ENCODE measurements around the gene TYK2.

- TF ChIP-seq ZNF501 (tag by site-specific recombination; IDR thresholded peaks at IDR 0.05), result peak; percentile 15; the same call in 1 of the 2 replicates
- no peak for TF ChIP-seq ZNF311 (tag by site-specific recombination; IDR thresholded peaks at IDR 0.05; ENCODE audit: borderline replicate concordance)
- TF ChIP-seq CTCF (tag by site-specific recombination; IDR thresholded peaks at IDR 0.05), result no peak
- 0 out of 2 replicates have a peak, but pooled peaks have one; percentile 4 for TF ChIP-seq ZFP3 (tag by site-specific recombination; IDR thresholded peaks at IDR 0.05; ENCODE audit: low read depth)
- TF ChIP-seq PATZ1 (tag by site-specific recombination; IDR thresholded peaks at IDR 0.05), result peak; percentile 99
- no peak for TF ChIP-seq ZNF280D (tag by site-specific recombination; IDR thresholded peaks at IDR 0.05)
- TF ChIP-seq ZBTB26 (tag by site-specific recombination; optimal IDR thresholded peaks at IDR 0.05), result peak; percentile 96
- TF ChIP-seq ZNF670 (tag by site-specific recombination; IDR thresholded peaks at IDR 0.05; ENCODE audit: low read depth), result no peak
Measured at GRCh38 chr19:10380313-10381102, at the start of gene TYK2.

All from HEK293 (cell line).